ENCODE results near the gene CBARP. TPM values are rescaled to one million over a fixed set of nuclear protein-coding genes. Genes with fewer than 3 reads are reported as not detected.

CBARP gene
- total RNA-seq, 1 donor from 2014 or later = 74.7 TPM

GRCh38 chr19:1236576-1236975, 1.2 kb downstream of the CBARP start:
- Mint-ChIP-seq H3K4me1 (ENCODE audit: low read depth, unreplicated experiment) (peaks cover 8% of the 10 kb centered on the region), H3K36me3 (ENCODE audit: unreplicated experiment) (no peaks in the 10 kb centered on the region), H3K27me3 (ENCODE audit: unreplicated experiment) (peaks cover 18% of the 10 kb centered on the region), H3K4me3 (ENCODE audit: unreplicated experiment) (no peak overlapping the region), H3K27ac (ENCODE audit: unreplicated experiment) (no peak overlapping the region), H3K9me3 (ENCODE audit: unreplicated experiment) (peaks cover 18% of the 10 kb centered on the region)
- TF ChIP-seq CTCF (IDR thresholded peaks at IDR 0.05; ENCODE audit: partially characterized antibody, unreplicated experiment) = no peak
- peak; percentile 70 for DNase-seq

GRCh38 chr19:1235625-1236538, 1.9 kb downstream of the CBARP start:
- peaks cover 6% of the 10 kb centered on the region for H3K4me1 Mint-ChIP-seq (ENCODE audit: low read depth, unreplicated experiment)
- no peak for TF ChIP-seq CTCF (IDR thresholded peaks at IDR 0.05; ENCODE audit: partially characterized antibody, unreplicated experiment)
- H3K9me3 Mint-ChIP-seq (ENCODE audit: unreplicated experiment) = peaks cover 15% of the 10 kb centered on the region
- no peak overlapping the region for H3K27ac Mint-ChIP-seq (ENCODE audit: unreplicated experiment)
- DNase-seq = no peak
- H3K27me3 Mint-ChIP-seq (ENCODE audit: unreplicated experiment) = peaks cover 15% of the 10 kb centered on the region
- no peaks in the 10 kb centered on the region for H3K36me3 Mint-ChIP-seq (ENCODE audit: unreplicated experiment)
- peak overlapping the region; percentile 42 for H3K4me3 Mint-ChIP-seq (ENCODE audit: unreplicated experiment)

- DNase-seq = no peak
- TF ChIP-seq CTCF (IDR thresholded peaks at IDR 0.05; ENCODE audit: partially characterized antibody, unreplicated experiment) = no peak
- Mint-ChIP-seq H3K27ac (ENCODE audit: unreplicated experiment) (no peak overlapping the region), H3K4me3 (ENCODE audit: unreplicated experiment) (no peak overlapping the region), H3K9me3 (ENCODE audit: unreplicated experiment) (peaks cover 15% of the 10 kb centered on the region), H3K4me1 (ENCODE audit: low read depth, unreplicated experiment) (peaks cover 6% of the 10 kb centered on the region), H3K27me3 (ENCODE audit: unreplicated experiment) (peaks cover 15% of the 10 kb centered on the region), H3K36me3 (ENCODE audit: unreplicated experiment) (no peaks in the 10 kb centered on the region)
Observed at GRCh38 chr19:1234955-1235380, 2.8 kb downstream of the CBARP start.

GRCh38 chr19:1234051-1234954, 3.5 kb downstream of the CBARP start:
- peaks cover 14% of the 10 kb centered on the region for H3K9me3 Mint-ChIP-seq (ENCODE audit: unreplicated experiment)
- H3K27ac Mint-ChIP-seq (ENCODE audit: unreplicated experiment) = no peak overlapping the region
- H3K27me3 Mint-ChIP-seq (ENCODE audit: unreplicated experiment) = peaks cover 13% of the 10 kb centered on the region
- H3K36me3 Mint-ChIP-seq (ENCODE audit: unreplicated experiment) = no peaks in the 10 kb centered on the region
- H3K4me3 Mint-ChIP-seq (ENCODE audit: unreplicated experiment) = no peak overlapping the region
- DNase-seq = no peak
- peaks cover 6% of the 10 kb centered on the region for H3K4me1 Mint-ChIP-seq (ENCODE audit: low read depth, unreplicated experiment)
- TF ChIP-seq CTCF (IDR thresholded peaks at IDR 0.05; ENCODE audit: partially characterized antibody, unreplicated experiment) = no peak

Data from glutamatergic neuron (in vitro differentiated cells).